Breast epithelium (tissue), 3 donors: ENCODE measurements around the gene FAM76B.
"Not testable (repeated sequence)": the region's sequence is repeated elsewhere in the genome, so short reads cannot be mapped to it uniquely, and the experiment has no call there.

Experiments
- CTCF ChIP-seq, 3 donors: fragments of 450-650 bp; IDR thresholded peaks; one replicate each; pipeline ENCODE4 v1.5.1; 2016 to 2017; ENCODE audit warnings: antibody characterized with exemption in 3 of 3, mild to moderate bottlenecking in 3 of 3, moderate library complexity in 3 of 3
- POLR2A ChIP-seq: fragments of 450-650 bp; IDR thresholded peaks from one replicate; pipeline ENCODE4 v1.6.1; 2016; ENCODE audit warnings: antibody characterized with exemption, mild to moderate bottlenecking, moderate library complexity
- POLR2AphosphoS5 ChIP-seq, 3 donors: sonication (generic); formaldehyde crosslinking; IDR thresholded peaks; one replicate each; pipeline ENCODE4 v1.6.1; 2017; ENCODE audit warnings: antibody characterized with exemption in 3 of 3

GRCh38 chr11:95806464-95806863 is 16.9 kb upstream of the FAM76B start:
- TF ChIP-seq CTCF (IDR thresholded peaks at IDR 0.05); POLR2A; POLR2AphosphoS5 (IDR thresholded peaks at IDR 0.05): not testable (repeated sequence)
